PC-3 (cell line): ENCODE data around the gene WSCD2. TPM values are rescaled to one million over a fixed set of nuclear protein-coding genes. Genes with fewer than 3 reads are reported as not detected.

ENCODE experiments used
- ATAC-seq: fragments of 200-7000 bp; cut with Tn5 transposase; 2 replicates; pipeline ENCODE4 v1.9.1; 2020; ENCODE audit warnings: mild to moderate bottlenecking, moderate library complexity
- BruUV-seq: library from RNA; stranded (reverse); fragments of 400-500 nt; replicated peaks from 2 replicates; lab custom pipeline; 2021; lab: Mats Ljungman, UMichigan
- CTCF ChIA-PET: fragments of 300-600 bp; sonication (Branson Sonifier 250); formaldehyde crosslinking; loops from one replicate; lab custom pipeline; 2022; ENCODE audit warnings: antibody characterized with exemption; lab: Charles Lee
- POLR2A ChIA-PET: fragments of 300-600 bp; sonication (Branson Sonifier 250); formaldehyde crosslinking; loops from one replicate; lab custom pipeline; 2022; ENCODE audit warnings: antibody characterized with exemption; ENCODE audit not compliant: unreplicated experiment; lab: Charles Lee
- DNase-seq: peaks from one replicate; pipeline ENCODE4 v3.0.0-alpha.2; 2015
- H2AFZ ChIP-seq: fragments of 300-600 bp; sonication (generic); 2 replicates; pipeline ENCODE4 v1.6.0; 2016; ENCODE audit warnings: antibody characterized with exemption, low read length
- H3F3A ChIP-seq: fragments of 300-600 bp; sonication (generic); one replicate; pipeline ENCODE4 v1.6.0; 2017; ENCODE audit warnings: antibody characterized with exemption, low read length, control low read depth, mild to moderate bottlenecking; ENCODE audit not compliant: unreplicated experiment
- H3K27ac ChIP-seq: fragments of 300-600 bp; sonication (generic); 2 replicates; pipeline ENCODE4 v1.5.1; 2016; ENCODE audit warnings: mild to moderate bottlenecking, low read length
- H3K27me3 ChIP-seq: fragments of 300-600 bp; sonication (generic); 2 replicates; pipeline ENCODE4 v1.6.1; 2016; ENCODE audit warnings: low read length, mixed read lengths
- H3K36me3 ChIP-seq: fragments of 300-600 bp; sonication (generic); 2 replicates; pipeline ENCODE4 v1.6.1; 2016; ENCODE audit warnings: low read depth, mixed run types, low read length, mixed read lengths
- H3K4me1 ChIP-seq: fragments of 300-600 bp; sonication (generic); 2 replicates; pipeline ENCODE4 v1.5.1; 2016; ENCODE audit warnings: low read length; ENCODE audit not compliant: insufficient read depth
- H3K4me2 ChIP-seq: fragments of 300-600 bp; sonication (generic); 2 replicates; pipeline ENCODE4 v1.6.0; 2016; ENCODE audit warnings: low read length
- H3K4me3 ChIP-seq: fragments of 300-600 bp; sonication (generic); 2 replicates; pipeline ENCODE4 v1.5.1; 2016; ENCODE audit warnings: mild to moderate bottlenecking, low read length, mixed read lengths
- H3K79me2 ChIP-seq: fragments of 300-600 bp; sonication (generic); 2 replicates; pipeline ENCODE4 v1.6.1; 2017; ENCODE audit warnings: low read length, mixed read lengths
- H3K9ac ChIP-seq: fragments of 300-600 bp; sonication (generic); 2 replicates; pipeline ENCODE4 v1.6.0; 2016; ENCODE audit warnings: mild to moderate bottlenecking, low read length
- H3K9me2 ChIP-seq: fragments of 300-600 bp; sonication (generic); replicated peaks from 2 replicates; pipeline ENCODE4 v1.6.1; 2016; ENCODE audit warnings: mixed run types, low read length, mixed read lengths
- H3K9me3 ChIP-seq: fragments of 300-600 bp; sonication (generic); 2 replicates; pipeline ENCODE4 v1.6.1; 2016; ENCODE audit warnings: low read length, mixed read lengths
- H4K20me1 ChIP-seq: fragments of 300-600 bp; sonication (generic); 2 replicates; pipeline ENCODE4 v1.6.1; 2016; ENCODE audit warnings: low read length, mixed read lengths
- CTCF ChIP-seq: fragments of 300-600 bp; sonication (generic); conservative IDR thresholded peaks from 2 replicates; pipeline ENCODE4 v1.5.1; 2017; ENCODE audit warnings: antibody characterized with exemption, low read depth, mild to moderate bottlenecking, low read length
- EZH2 ChIP-seq: fragments of 300-600 bp; sonication (generic); IDR thresholded peaks from one replicate; pipeline ENCODE4 v1.6.1; 2017; ENCODE audit warnings: antibody characterized with exemption, mild to moderate bottlenecking, low read length; ENCODE audit not compliant: unreplicated experiment
- EZH2phosphoT487 ChIP-seq: fragments of 300-600 bp; sonication (generic); IDR thresholded peaks from 2 replicates; pipeline ENCODE4 v1.6.1; 2018; ENCODE audit warnings: mild to moderate bottlenecking, antibody characterized with exemption, low read length, borderline replicate concordance
- intact Hi-C: fragments of 100-400 bp; cut with micrococcal nuclease; formaldehyde crosslinking; loops from 2 replicates; pipeline ENCODE4 v1.9.0; 2023
- total RNA-seq: library from RNA; depleted of rRNA; stranded (reverse); fragments of >200 nt; gene quantifications from 2 replicates; pipeline ENCODE4 v1.2.3, GENCODE V29; 2014

Gene WSCD2
- total RNA-seq, 1 experiment from 2014 or later, result not detected

GRCh38 chr12:108177131-108177530 is 48.0 kb downstream of the WSCD2 start:
- intact Hi-C loops, result no loop called here

GRCh38 chr12:108179305-108179704 is 50.2 kb downstream of the WSCD2 start:
- Histone ChIP-seq H3K9ac (no peak overlapping the region), H2AFZ (no peak overlapping the region), H3K9me3 (no peaks in the 10 kb centered on the region), H3K4me3 (no peak overlapping the region), H3K79me2 (no peaks in the 10 kb centered on the region), H3K4me2 (no peak overlapping the region), H3K27me3 (peaks cover 18% of the 10 kb centered on the region), H3K27ac (no peak overlapping the region), H3K4me1 (no peaks in the 10 kb centered on the region), H4K20me1 (no peaks in the 10 kb centered on the region), H3K9me2 (no peaks in the 10 kb centered on the region), H3F3A (no peaks in the 10 kb centered on the region), H3K36me3 (no peaks in the 10 kb centered on the region)
- DNase-seq (no peak), ATAC-seq (no peak)
- POLR2A ChIA-PET, result no interaction called here
- TF ChIP-seq CTCF (no peak), EZH2 (no peak), EZH2phosphoT487 (no peak)
- BruUV-seq, result no TSS peak
- CTCF ChIA-PET, result no interaction called here
- intact Hi-C loops, result no loop called here

More at GRCh38 chr12:108177131-108177530, 48.0 kb downstream of the WSCD2 start:
- BruUV-seq, result no TSS peak
- no peak for TF ChIP-seq EZH2phosphoT487
- no peaks in the 10 kb centered on the region for H3K4me1 ChIP-seq
- no peak overlapping the region for H3K4me2 ChIP-seq
- no peaks in the 10 kb centered on the region for H3K79me2 ChIP-seq
- H3K9me3 ChIP-seq, result no peaks in the 10 kb centered on the region
- H3K9ac ChIP-seq, result no peak overlapping the region
- H3K9me2 ChIP-seq, result no peaks in the 10 kb centered on the region
- ATAC-seq (no peak), DNase-seq (no peak)
- H2AFZ ChIP-seq, result no peak overlapping the region
- no peak overlapping the region for H3K4me3 ChIP-seq
- no peaks in the 10 kb centered on the region for H3K36me3 ChIP-seq
- peaks cover 15% of the 10 kb centered on the region for H3K27me3 ChIP-seq
- no peak overlapping the region for H3K27ac ChIP-seq
- H3F3A ChIP-seq, result no peaks in the 10 kb centered on the region
- CTCF ChIA-PET, result no interaction called here
- POLR2A ChIA-PET, result no interaction called here
- H4K20me1 ChIP-seq, result no peaks in the 10 kb centered on the region

GRCh38 chr12:108180255-108181094 is 51.4 kb downstream of the WSCD2 start:
- CTCF ChIA-PET, result no interaction called here

More at GRCh38 chr12:108180255-108181094, 51.4 kb downstream of the WSCD2 start:
- Histone ChIP-seq H3K4me2 (no peak overlapping the region), H3F3A (no peaks in the 10 kb centered on the region), H2AFZ (no peak overlapping the region), H3K4me3 (no peak overlapping the region), H3K36me3 (no peaks in the 10 kb centered on the region), H4K20me1 (no peaks in the 10 kb centered on the region), H3K9me3 (no peaks in the 10 kb centered on the region), H3K27me3 (peaks cover 18% of the 10 kb centered on the region), H3K79me2 (no peaks in the 10 kb centered on the region), H3K4me1 (no peaks in the 10 kb centered on the region), H3K9ac (no peak overlapping the region), H3K27ac (no peak overlapping the region), H3K9me2 (no peaks in the 10 kb centered on the region)
- POLR2A ChIA-PET, result no interaction called here
- no peak for ATAC-seq
- DNase-seq, result no peak
- TF ChIP-seq CTCF (no peak), EZH2 (no peak), EZH2phosphoT487 (no peak)
- no TSS peak for BruUV-seq
- intact Hi-C loops, result no loop called here
